SU-DHL-6 (cell line): ENCODE measurements around the gene CHFR.

ENCODE experiments used
- EZH2phosphoT487 ChIP-seq: fragments of 200-600 bp; sonication (generic), shearing (Covaris generic); conservative IDR thresholded peaks from 2 replicates; pipeline ENCODE4 v1.6.1; 2018; ENCODE audit warnings: mild to moderate bottlenecking, antibody characterized with exemption, low read length, moderate library complexity, mixed read lengths
- TF ChIP-seq, protein P1 (sequence below): fragments of 200-600 bp; sonication (generic); IDR thresholded peaks from one replicate; pipeline ENCODE4 v1.5.1; 2017; ENCODE audit warnings: antibody characterized with exemption, mild to moderate bottlenecking, low read length, moderate library complexity; ENCODE audit not compliant: insufficient read depth, poor library complexity, severe bottlenecking

DNA sequence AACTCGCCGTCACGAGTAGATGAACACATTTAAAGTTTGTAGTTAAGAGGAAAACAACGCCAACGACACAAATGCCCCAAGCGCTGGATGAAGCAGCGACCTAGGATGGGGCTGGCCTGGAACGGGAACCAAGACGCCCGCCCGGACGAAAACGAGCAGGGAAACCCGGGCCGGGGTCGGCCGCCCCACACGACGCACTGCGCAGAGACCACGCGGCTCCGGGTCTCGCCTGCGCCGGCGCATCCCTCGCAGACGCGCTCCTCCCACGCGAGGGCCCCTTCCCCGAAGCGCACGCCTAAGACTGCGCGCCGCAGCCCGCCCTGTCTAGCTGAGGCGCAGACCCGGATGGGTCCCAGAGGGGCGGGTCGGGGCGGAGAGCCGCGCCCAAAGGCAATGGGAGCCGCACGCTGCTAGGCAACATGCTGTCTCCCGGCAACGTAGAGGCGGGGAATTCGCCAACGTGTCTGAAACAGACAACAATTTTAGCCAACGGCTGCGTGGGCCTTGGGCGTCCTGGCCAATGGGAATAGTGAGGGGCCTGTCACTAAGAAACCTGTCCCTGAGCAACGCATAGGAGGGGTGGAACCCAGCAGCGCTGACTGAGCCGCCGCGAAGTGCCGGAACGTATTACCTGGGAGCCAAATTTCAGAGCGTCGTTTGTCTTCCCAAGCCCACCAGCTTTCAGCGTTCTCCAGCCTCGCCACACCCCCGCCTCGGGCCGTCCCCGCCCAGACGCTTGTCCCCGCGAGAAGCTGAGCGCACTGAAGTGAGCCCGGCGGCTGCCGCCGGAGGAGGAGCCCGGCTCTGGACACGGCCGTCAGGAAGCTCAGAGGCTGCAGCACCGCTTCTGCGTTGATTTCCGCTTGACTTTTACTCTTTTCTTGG is 21.0 kb upstream of the CHFR start:
- TF ChIP-seq, protein P1, sequence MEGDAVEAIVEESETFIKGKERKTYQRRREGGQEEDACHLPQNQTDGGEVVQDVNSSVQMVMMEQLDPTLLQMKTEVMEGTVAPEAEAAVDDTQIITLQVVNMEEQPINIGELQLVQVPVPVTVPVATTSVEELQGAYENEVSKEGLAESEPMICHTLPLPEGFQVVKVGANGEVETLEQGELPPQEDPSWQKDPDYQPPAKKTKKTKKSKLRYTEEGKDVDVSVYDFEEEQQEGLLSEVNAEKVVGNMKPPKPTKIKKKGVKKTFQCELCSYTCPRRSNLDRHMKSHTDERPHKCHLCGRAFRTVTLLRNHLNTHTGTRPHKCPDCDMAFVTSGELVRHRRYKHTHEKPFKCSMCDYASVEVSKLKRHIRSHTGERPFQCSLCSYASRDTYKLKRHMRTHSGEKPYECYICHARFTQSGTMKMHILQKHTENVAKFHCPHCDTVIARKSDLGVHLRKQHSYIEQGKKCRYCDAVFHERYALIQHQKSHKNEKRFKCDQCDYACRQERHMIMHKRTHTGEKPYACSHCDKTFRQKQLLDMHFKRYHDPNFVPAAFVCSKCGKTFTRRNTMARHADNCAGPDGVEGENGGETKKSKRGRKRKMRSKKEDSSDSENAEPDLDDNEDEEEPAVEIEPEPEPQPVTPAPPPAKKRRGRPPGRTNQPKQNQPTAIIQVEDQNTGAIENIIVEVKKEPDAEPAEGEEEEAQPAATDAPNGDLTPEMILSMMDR = no peak
- TF ChIP-seq EZH2phosphoT487 = no peak
